Kidney epithelial cell (primary cell): Measurements from ENCODE around the gene LLCFC1. TPM values are rescaled to one million over a fixed set of nuclear protein-coding genes. Genes with fewer than 3 reads are reported as not detected.

ENCODE experiments used
- DNase-seq: peaks from one replicate; pipeline ENCODE4 v3.0.0-alpha.2; 2010; ENCODE audit warnings: low read depth
- H3K27me3 ChIP-seq: 2 replicates; pipeline ENCODE4 v1.6.0; 2011; ENCODE audit warnings: low read length; ENCODE audit not compliant: control insufficient read depth, insufficient read depth
- H3K36me3 ChIP-seq: 2 replicates; pipeline ENCODE4 v1.5.1; 2011; ENCODE audit warnings: low read length; ENCODE audit not compliant: control insufficient read depth, insufficient read depth
- H3K4me3 ChIP-seq: 2 replicates; pipeline ENCODE4 v1.5.1; 2011; ENCODE audit warnings: low read depth, mild to moderate bottlenecking, control low read depth, low read length
- CTCF ChIP-seq: IDR thresholded peaks from 2 replicates; pipeline ENCODE4 v1.5.1; 2011; ENCODE audit warnings: mild to moderate bottlenecking, moderate library complexity, low read length, control low read depth, inconsistent platforms; ENCODE audit not compliant: insufficient read depth, poor library complexity, severe bottlenecking
- total RNA-seq: library from RNA; depleted of rRNA; stranded (reverse); fragments of >200 nt; gene quantifications from 2 replicates; pipeline ENCODE4 v1.2.3, GENCODE V29; 2015

The LLCFC1 gene
- total RNA-seq, 1 donor from 2014 or later, result not detected

DNA sequence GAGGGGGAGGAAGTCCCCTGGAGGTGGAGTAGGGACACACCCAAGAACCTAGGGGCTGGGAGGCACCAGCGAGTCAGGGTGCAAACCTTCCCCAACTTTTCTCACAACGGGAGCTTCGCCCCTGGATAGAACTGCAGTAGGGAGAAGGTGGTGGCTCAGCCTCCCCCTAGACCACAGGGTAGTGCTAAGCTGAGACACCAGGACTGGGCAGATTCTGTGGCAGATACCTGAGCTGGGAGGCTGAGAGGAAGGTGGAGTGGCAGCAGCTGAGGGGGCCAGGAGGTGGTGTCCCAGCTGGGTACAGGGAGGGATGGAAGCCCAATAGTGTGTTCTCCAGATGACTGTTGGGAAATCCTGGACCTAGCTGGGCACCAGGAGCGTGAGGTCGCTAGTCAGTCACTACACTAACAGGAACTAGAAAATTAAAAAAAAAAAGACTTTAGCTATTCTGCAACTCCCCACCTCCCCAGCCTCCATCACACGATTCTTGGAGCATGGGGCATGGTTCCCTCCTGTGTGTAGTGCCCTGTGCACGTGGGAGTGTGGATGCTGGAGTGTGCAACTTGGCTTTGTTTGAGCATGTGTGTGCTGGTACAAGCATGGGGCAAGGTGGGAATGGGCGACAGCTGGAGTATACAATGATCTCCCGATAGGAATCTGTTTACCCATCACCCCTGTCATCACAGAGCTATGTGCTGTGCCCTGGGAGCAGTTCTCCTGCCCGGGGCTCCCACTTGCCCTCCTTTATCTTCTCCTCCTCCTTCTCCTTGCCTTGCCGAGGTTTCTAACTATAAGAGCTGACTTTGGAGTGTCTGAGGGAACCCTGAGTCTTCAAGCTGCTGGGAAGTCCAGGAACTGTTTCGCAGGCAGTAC is 44.9 kb upstream of the LLCFC1 start:
- TF ChIP-seq CTCF, result no peak
- no peak overlapping the region for H3K4me3 ChIP-seq
- DNase-seq, result no peak

GRCh38 chr7:142894985-142895593 is 44.2 kb upstream of the LLCFC1 start:
- TF ChIP-seq CTCF, result no peak
- H3K36me3 ChIP-seq, result no peaks in the 10 kb centered on the region
- no peaks in the 10 kb centered on the region for H3K27me3 ChIP-seq
- DNase-seq, result no peak
- H3K4me3 ChIP-seq, result no peak overlapping the region

More for the DNA sequence above, 44.9 kb upstream of the LLCFC1 start:
- no peaks in the 10 kb centered on the region for H3K36me3 ChIP-seq
- H3K27me3 ChIP-seq, result no peaks in the 10 kb centered on the region

DNA sequence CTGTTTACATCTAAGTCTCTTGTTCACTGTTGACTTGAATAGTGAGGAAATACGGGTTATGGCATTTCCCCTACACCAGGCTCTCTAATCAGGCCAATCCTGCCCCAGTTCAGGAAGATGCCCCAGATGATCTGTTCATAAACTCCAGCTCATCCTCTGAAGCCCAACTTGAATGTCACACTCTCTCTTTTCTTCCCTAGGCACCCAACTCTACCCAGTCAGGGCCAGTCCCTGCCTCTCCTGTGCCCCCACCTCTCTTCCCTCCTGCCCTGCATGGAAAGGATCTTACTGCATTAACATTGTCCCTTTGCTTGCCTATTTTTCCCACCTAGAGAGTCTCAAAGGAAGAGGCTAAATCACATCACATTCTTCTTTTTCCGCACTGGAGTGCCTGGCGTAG is 43.1 kb upstream of the LLCFC1 start:
- no peak for DNase-seq
- no peaks in the 10 kb centered on the region for H3K27me3 ChIP-seq
- no peak overlapping the region for H3K4me3 ChIP-seq
- TF ChIP-seq CTCF, result no peak
- no peaks in the 10 kb centered on the region for H3K36me3 ChIP-seq

GRCh38 chr7:142896741-142897379 is 42.4 kb upstream of the LLCFC1 start:
- Histone ChIP-seq H3K36me3 (no peaks in the 10 kb centered on the region), H3K27me3 (no peaks in the 10 kb centered on the region), H3K4me3 (no peak overlapping the region)
- no peak for DNase-seq
- no peak for TF ChIP-seq CTCF

GRCh38 chr7:142897691-142898090 is 41.6 kb upstream of the LLCFC1 start:
- DNase-seq, result no peak
- TF ChIP-seq CTCF, result no peak
- Histone ChIP-seq H3K4me3 (no peak overlapping the region), H3K36me3 (no peaks in the 10 kb centered on the region), H3K27me3 (no peaks in the 10 kb centered on the region)
